ENCODE results near the gene PTGFR.

- TF ChIP-seq RAD21 (IDR thresholded peaks at IDR 0.05; ENCODE audit: low read length) (no peak), BHLHE40 (IDR thresholded peaks at IDR 0.05; ENCODE audit: low read depth, low read length) (no peak), MXI1 (IDR thresholded peaks at IDR 0.05; ENCODE audit: borderline replicate concordance, low read depth, low read length) (no peak), CEBPB (IDR thresholded peaks at IDR 0.05; ENCODE audit: low read depth, low read length) (no peak), USF2 (IDR thresholded peaks at IDR 0.05; ENCODE audit: low read depth, low read length) (no peak), POLR2A (IDR thresholded peaks at IDR 0.05; ENCODE audit: low read depth, low read length) (no peak), CTCF (conservative IDR thresholded peaks at IDR 0.05; ENCODE audit: low read depth, low read length) (no peak), SMC3 (IDR thresholded peaks at IDR 0.05; ENCODE audit: low read depth, low read length) (no peak), CHD1 (IDR thresholded peaks at IDR 0.05; ENCODE audit: low read depth, low read length) (no peak), MAFK (IDR thresholded peaks at IDR 0.05; ENCODE audit: low read depth, low read length) (no peak), RCOR1 (IDR thresholded peaks at IDR 0.05; ENCODE audit: insufficient replicate concordance, low read length) (no peak), RFX5 (IDR thresholded peaks at IDR 0.05; ENCODE audit: low read depth, low read length) (no peak), FOS (IDR thresholded peaks at IDR 0.05; ENCODE audit: low read depth, low read length) (no peak)
Measured at GRCh38 chr1:78465143-78465542, 25.6 kb upstream of the PTGFR start.

Data from IMR-90 (cell line).